GM18868 (cell line): ENCODE results near the gene TENT5C.
"Not testable (repeated sequence)": the region's sequence is repeated elsewhere in the genome, so short reads cannot be mapped to it uniquely, and the experiment has no call there.

Experiments used
- ATAC-seq: cut with Tn5 transposase; IDR thresholded peaks from one replicate; pipeline ENCODE4 v1.9.1; 2021; ENCODE audit warnings: mild to moderate bottlenecking, moderate library complexity; ENCODE audit not compliant: unreplicated experiment

TENT5C gene

GRCh38 chr1:117605774-117606648 is at the start of gene TENT5C:
Gene TENT5C, plus strand, starts transcription at chr1:117606048. Its CDS starts 16,821 bp downstream, at chr1:117622869.
- ATAC-seq, result peak; percentile 91

GRCh38 chr1:117556341-117556740 is 49.5 kb upstream of the TENT5C start:
- ATAC-seq, result no peak

- ATAC-seq, result no peak
These were observed 48.9 kb upstream of the TENT5C start for GRCh38 chr1:117556976-117557375.

- ATAC-seq, result not testable (repeated sequence)
These were observed 47.4 kb upstream of the TENT5C start for GRCh38 chr1:117558451-117558850.

GRCh38 chr1:117559139-117559538 is 46.7 kb upstream of the TENT5C start:
- ATAC-seq, result no peak

GRCh38 chr1:117559985-117560384 is 45.9 kb upstream of the TENT5C start:
- ATAC-seq, result no peak

- ATAC-seq, result no peak
These were observed 44.8 kb upstream of the TENT5C start for GRCh38 chr1:117561071-117561470.

GRCh38 chr1:117561551-117561950 is 44.3 kb upstream of the TENT5C start:
- ATAC-seq, result no peak

GRCh38 chr1:117562581-117563491 is 43.0 kb upstream of the TENT5C start:
- ATAC-seq, result no peak

- ATAC-seq, result no peak
These were observed 42.4 kb upstream of the TENT5C start for GRCh38 chr1:117563492-117563875.

GRCh38 chr1:117564227-117565075 is 41.4 kb upstream of the TENT5C start:
- no peak for ATAC-seq

GRCh38 chr1:117565076-117565556 is 40.7 kb upstream of the TENT5C start:
- ATAC-seq, result no peak

- no peak for ATAC-seq
These were observed 39.9 kb upstream of the TENT5C start for GRCh38 chr1:117565745-117566455.

GRCh38 chr1:117566556-117566955 is 39.3 kb upstream of the TENT5C start:
- no peak for ATAC-seq

- no peak for ATAC-seq
These were observed 38.4 kb upstream of the TENT5C start for GRCh38 chr1:117567435-117567834.

- ATAC-seq, result no peak
These were observed 37.9 kb upstream of the TENT5C start for GRCh38 chr1:117567976-117568375.

- no peak for ATAC-seq
These were observed 36.8 kb upstream of the TENT5C start for GRCh38 chr1:117568999-117569398.

GRCh38 chr1:117569856-117570255 is 36.0 kb upstream of the TENT5C start:
- ATAC-seq, result no peak

- ATAC-seq, result no peak
These were observed 34.8 kb upstream of the TENT5C start for GRCh38 chr1:117570988-117571409.

- no peak for ATAC-seq
These were observed 34.4 kb upstream of the TENT5C start for GRCh38 chr1:117571496-117571895.
